K562 (cell line): ENCODE measurements around the gene SND1. TPM values are rescaled to one million over a fixed set of nuclear protein-coding genes. Genes with fewer than 3 reads are reported as not detected.

ENCODE experiments used
- ARHGAP35 ChIP-seq: fragments of 450-650 bp; IDR thresholded peaks from 2 replicates; pipeline ENCODE4 v1.6.1; 2018; ENCODE audit not compliant: partially characterized antibody
- C11orf30 ChIP-seq: fragments of 450-650 bp; IDR thresholded peaks from 2 replicates; pipeline ENCODE4 v1.6.1; 2016; ENCODE audit warnings: low read depth, mild to moderate bottlenecking
- CBFA2T3 ChIP-seq: fragments of 450-650 bp; IDR thresholded peaks from 2 replicates; pipeline ENCODE4 v1.6.1; 2017
- DACH1 ChIP-seq: fragments of 450-650 bp; IDR thresholded peaks from 2 replicates; pipeline ENCODE4 v1.6.1; 2018; ENCODE audit not compliant: partially characterized antibody
- ELF2 ChIP-seq: fragments of 250-450 bp; sonication (Bioruptor Pico); IDR thresholded peaks from 2 replicates; pipeline ENCODE4 v1.5.0; 2021; ENCODE audit warnings: mild to moderate bottlenecking
- ELF4 ChIP-seq: fragments of 450-650 bp; formaldehyde crosslinking; IDR thresholded peaks from 2 replicates; pipeline ENCODE4 v1.4.0; 2022; ENCODE audit warnings: missing genetic modification characterization
- FOXJ2 ChIP-seq: fragments of 200-800 bp; sonication (Bioruptor generic); IDR thresholded peaks from 2 replicates; pipeline ENCODE4 v1.6.1; 2016; ENCODE audit warnings: missing genetic modification characterization, missing compliant biosample characterization
- GTF3C2 ChIP-seq: IDR thresholded peaks from 3 replicates; pipeline ENCODE4 v1.6.1; 2011; ENCODE audit warnings: borderline replicate concordance, mild to moderate bottlenecking, moderate library complexity; ENCODE audit not compliant: insufficient read length; ENCODE audit errors: extremely low read depth
- HBP1 ChIP-seq: fragments of 450-650 bp; formaldehyde crosslinking; IDR thresholded peaks from 2 replicates; pipeline ENCODE4 v1.4.0; 2022; ENCODE audit warnings: missing genetic modification characterization
- HDGF ChIP-seq: fragments of 450-650 bp; IDR thresholded peaks from 2 replicates; pipeline ENCODE4 v1.6.1; 2016
- HLTF ChIP-seq: fragments of 450-650 bp; IDR thresholded peaks from 2 replicates; pipeline ENCODE4 v1.6.1; 2016
- MYBL2 ChIP-seq, 2 experiments: fragments of 450-650 bp in 1 of 2; sonication (generic) in 1 of 2; formaldehyde crosslinking in 1 of 2; IDR thresholded peaks; 2 replicates each; pipeline versions ENCODE4 v1.6.1 to v1.8.1; 2017 to 2022; ENCODE audit warnings: borderline replicate concordance in 1 of 2, inconsistent platforms in 1 of 2, low read depth in 1 of 2, mild to moderate bottlenecking in 1 of 2, missing genetic modification reagents in 1 of 2, moderate library complexity in 1 of 2
- NFIX ChIP-seq: fragments of 250-450 bp; sonication (Bioruptor Pico); IDR thresholded peaks from 2 replicates; pipeline ENCODE4 v1.4.0; 2020; ENCODE audit warnings: low read depth, mild to moderate bottlenecking, moderate library complexity
- NONO ChIP-seq, 2 experiments: fragments of 200-400 bp in 1 of 2; fragments of 450-650 bp in 1 of 2; formaldehyde crosslinking in 1 of 2; IDR thresholded peaks; 2 replicates each; pipeline ENCODE4 v1.6.1; 2017; ENCODE audit warnings: low read depth in 2 of 2, mild to moderate bottlenecking in 2 of 2, moderate library complexity in 2 of 2, low read length in 1 of 2
- NR1H2 ChIP-seq: sonication (generic); formaldehyde crosslinking; IDR thresholded peaks from 2 replicates; pipeline ENCODE4 v1.4.0; 2020; ENCODE audit warnings: mild to moderate bottlenecking, missing genetic modification reagents
- OTX1 ChIP-seq: fragments of 450-650 bp; formaldehyde crosslinking; IDR thresholded peaks from 2 replicates; pipeline ENCODE4 v1.4.0; 2022; ENCODE audit warnings: mild to moderate bottlenecking
- PML ChIP-seq: IDR thresholded peaks from 2 replicates; pipeline ENCODE4 v1.6.1; 2012; ENCODE audit warnings: low read length, inconsistent platforms
- POLR2B ChIP-seq: fragments of 450-650 bp; IDR thresholded peaks from 2 replicates; pipeline ENCODE4 v1.6.1; 2018; ENCODE audit warnings: low read depth; ENCODE audit not compliant: partially characterized antibody
- PTTG1 ChIP-seq: fragments of 450-650 bp; IDR thresholded peaks from 2 replicates; pipeline ENCODE4 v1.6.1; 2016; ENCODE audit warnings: low read depth, mild to moderate bottlenecking, missing genetic modification characterization, missing compliant biosample characterization
- SMAD2 ChIP-seq: fragments of 150-350 bp; IDR thresholded peaks from 2 replicates; pipeline ENCODE4 v1.6.1; 2014; ENCODE audit warnings: low read depth, mild to moderate bottlenecking, low read length
- SMARCA5 ChIP-seq: fragments of 450-650 bp; IDR thresholded peaks from 2 replicates; pipeline ENCODE4 v1.6.1; 2016
- TRIM24 ChIP-seq, 2 experiments: fragments of 450-650 bp; IDR thresholded peaks; 2 replicates each; pipeline ENCODE4 v1.6.1; 2016
- TSC22D4 ChIP-seq: fragments of 450-650 bp; IDR thresholded peaks from 2 replicates; pipeline ENCODE4 v1.6.1; 2016; ENCODE audit warnings: missing genetic modification characterization, missing biosample characterization, control low read depth
- ZBTB5 ChIP-seq: fragments of 450-650 bp; IDR thresholded peaks from 2 replicates; pipeline ENCODE4 v1.6.1; 2017; ENCODE audit warnings: antibody characterized with exemption
- ZNF282 ChIP-seq: sonication (generic); formaldehyde crosslinking; IDR thresholded peaks from 2 replicates; pipeline ENCODE4 v1.8.1; 2023; ENCODE audit warnings: missing genetic modification reagents
- ZNF696 ChIP-seq: fragments of 250-450 bp; sonication (Bioruptor Pico); conservative IDR thresholded peaks from 2 replicates; pipeline ENCODE4 v1.4.0; 2020; ENCODE audit warnings: mild to moderate bottlenecking, moderate library complexity
- polyA plus RNA-seq, 8 experiments: library from polyadenylated mRNA; depleted of rRNA in 4 of 8; stranded (reverse) in 5 of 8; unstranded in 3 of 8; fragments of >200 nt; fragmentation: Nextera tagmentation in 2 of 8; fragmentation: Illumina TruSeq in 1 of 8; extraction: Ambion mirVana in 2 of 8; extraction: Trizol in 1 of 8; gene quantifications; 2 replicates each; pipeline versions ENCODE4 v1.2.1 to v1.2.3, GENCODE V29; 2011 to 2014; ENCODE audit warnings: inconsistent platforms in 1 of 8, missing spikeins in 1 of 8
- total RNA-seq, 7 experiments: library from RNA; depleted of rRNA in 6 of 7; stranded (reverse); fragments of >200 nt in 6 of 7; fragmentation: Illumina TruSeq in 2 of 7; extraction: Trizol in 2 of 7; gene quantifications; 2 replicates each; pipeline versions ENCODE4 v1.2.1 to v1.2.3, GENCODE V29; 2011 to 2021; ENCODE audit warnings: low replicate concordance in 1 of 7

The SND1 gene
- total and polyA plus RNA-seq, 9 of the 15 experiments (the other 6 are each of a cell fraction or from before 2014, with no cell fraction given) = 46.5 to 307 (median 191) TPM

GRCh38 chr7:127673902-127674301 is 21.9 kb downstream of the SND1 start (continued):
- TF ChIP-seq MYBL2 (IDR thresholded peaks at IDR 0.05; ENCODE audit: low read depth) (0 out of 2 replicates have a peak, but pooled peaks have one; percentile 16), MYBL2 (CRISPR knock-in tag; IDR thresholded peaks at IDR 0.05; ENCODE audit: borderline replicate concordance) (no peak), NR1H2 (no peak), ARHGAP35 (peak; percentile 35), PML (no peak), ELF4 (0 out of 2 replicates have a peak, but pooled peaks have one; percentile 61), PTTG1 (tag) (no peak), FOXJ2 (tag) (no peak), C11orf30 (no peak), ZNF696 (no peak), NONO (IDR thresholded peaks at IDR 0.05; ENCODE audit: low read depth in 2 of 2, low read length in 1 of 2) (no peak), POLR2B (no peak), SMARCA5 (no peak), TSC22D4 (tag) (0 out of 2 replicates have a peak, but pooled peaks have one; percentile 43), GTF3C2 (no peak), ZBTB5 (peak; percentile 50; the same call in 1 of the 2 replicates), CBFA2T3 (no peak), HDGF (no peak), DACH1 (peak; percentile 40), TRIM24 (IDR thresholded peaks at IDR 0.05) (no peak), HLTF (0 out of 2 replicates have a peak, but pooled peaks have one; percentile 48), OTX1 (CRISPR knock-in tag) (peak; percentile 56; the same call in 1 of the 2 replicates), ELF2 (CRISPR knock-in tag) (no peak), ZNF282 (CRISPR knock-in tag) (no peak), SMAD2 (no peak), NFIX (CRISPR knock-in tag) (no peak), HBP1 (CRISPR knock-in tag) (peak; percentile 46; the same call in 1 of the 2 replicates)
